IMR-90 (cell line): ENCODE data around the gene TFIP11. TPM values are rescaled to one million over a fixed set of nuclear protein-coding genes. Genes with fewer than 3 reads are reported as not detected.

Source experiments
- ATAC-seq: fragments of 200-7000 bp; cut with Tn5 transposase; 2 replicates; pipeline ENCODE4 v1.9.1; 2020; ENCODE audit warnings: low read depth, mild to moderate bottlenecking, moderate library complexity
- BruUV-seq: library from RNA; stranded (reverse); fragments of 400-500 nt; replicated peaks from 2 replicates; lab custom pipeline; 2021; lab: Mats Ljungman, UMichigan
- CTCF ChIA-PET: fragments of 300-600 bp; formaldehyde crosslinking; extraction: SDS; loops from one replicate; lab custom pipeline; 2021; ENCODE audit warnings: antibody characterized with exemption; lab: Yijun Ruan, JAX
- POLR2A ChIA-PET: fragments of 300-600 bp; sonication (Branson Sonifier 250); formaldehyde crosslinking; loops from one replicate; lab custom pipeline; 2022; ENCODE audit warnings: antibody characterized with exemption; ENCODE audit not compliant: unreplicated experiment; lab: Charles Lee
- DNase-seq: peaks from one replicate; pipeline ENCODE4 v3.0.0; 2013
- H2AFZ ChIP-seq: replicated peaks from 2 replicates; pipeline ENCODE3; 2013; ENCODE audit warnings: low read length, mild to moderate bottlenecking; ENCODE audit not compliant: poor library complexity
- H2AK5ac ChIP-seq: 2 replicates; pipeline ENCODE4 v1.6.1; 2013; ENCODE audit warnings: low read depth, low read length, inconsistent platforms
- H2AK9ac ChIP-seq: replicated peaks from 2 replicates; pipeline ENCODE3; 2013; ENCODE audit warnings: mild to moderate bottlenecking, low read depth, low read length, moderate library complexity; ENCODE audit not compliant: poor library complexity
- H2BK120ac ChIP-seq: 2 replicates; pipeline ENCODE4 v1.6.1; 2013; ENCODE audit warnings: low read depth, low read length, inconsistent platforms
- H2BK15ac ChIP-seq: 3 replicates; pipeline ENCODE4 v1.6.1; 2013; ENCODE audit warnings: low read depth, low read length, inconsistent platforms
- H2BK20ac ChIP-seq: 2 replicates; pipeline ENCODE4 v1.6.1; 2013; ENCODE audit warnings: low read depth, mild to moderate bottlenecking, inconsistent platforms, low read length, moderate library complexity
- H2BK5ac ChIP-seq: 2 replicates; pipeline ENCODE4 v1.6.1; 2013; ENCODE audit warnings: mild to moderate bottlenecking, low read depth, low read length, inconsistent platforms; ENCODE audit not compliant: poor library complexity, severe bottlenecking
- H3K14ac ChIP-seq: replicated peaks from 2 replicates; pipeline ENCODE4 v1.6.1; 2013; ENCODE audit warnings: low read depth, low read length, inconsistent platforms
- H3K18ac ChIP-seq: 2 replicates; pipeline ENCODE4 v1.6.1; 2013; ENCODE audit warnings: low read depth, low read length, control low read depth
- H3K23ac ChIP-seq: 2 replicates; pipeline ENCODE4 v1.6.1; 2013; ENCODE audit warnings: low read depth, low read length, inconsistent platforms
- H3K27ac ChIP-seq: 2 replicates; pipeline ENCODE4 v1.5.1; 2013; ENCODE audit warnings: mild to moderate bottlenecking, control low read depth, low read length; ENCODE audit not compliant: insufficient read depth
- H3K27me3 ChIP-seq: 2 replicates; pipeline ENCODE4 v1.6.1; 2013; ENCODE audit warnings: low read length; ENCODE audit not compliant: control insufficient read depth, insufficient read depth
- H3K36me3 ChIP-seq: 2 replicates; pipeline ENCODE4 v1.6.1; 2013; ENCODE audit warnings: low read length, mixed read lengths; ENCODE audit not compliant: control insufficient read depth, insufficient read depth
- H3K4ac ChIP-seq: 2 replicates; pipeline ENCODE4 v1.6.1; 2013; ENCODE audit warnings: low read depth, low read length, inconsistent platforms
- H3K4me1 ChIP-seq: 2 replicates; pipeline ENCODE4 v1.6.1; 2013; ENCODE audit warnings: low read length, mixed read lengths; ENCODE audit not compliant: control insufficient read depth, insufficient read depth
- H3K4me2 ChIP-seq: 2 replicates; pipeline ENCODE4 v1.6.1; 2013; ENCODE audit warnings: low read depth, mild to moderate bottlenecking, control low read depth, low read length, moderate library complexity
- H3K4me3 ChIP-seq: 2 replicates; pipeline ENCODE4 v1.5.1; 2013; ENCODE audit warnings: low read depth, mild to moderate bottlenecking, control low read depth, low read length, moderate library complexity; ENCODE audit not compliant: insufficient read depth
- H3K56ac ChIP-seq: 2 replicates; pipeline ENCODE4 v1.6.1; 2013; ENCODE audit warnings: low read length, inconsistent platforms; ENCODE audit not compliant: insufficient read depth; ENCODE audit errors: extremely low read depth
- H3K79me1 ChIP-seq, 2 experiments: 2 replicates each; pipeline ENCODE4 v1.6.1; 2013; ENCODE audit warnings: low read length in 2 of 2, inconsistent platforms in 1 of 2, low read depth in 1 of 2
- H3K9ac ChIP-seq: 2 replicates; pipeline ENCODE4 v1.6.1; 2013; ENCODE audit warnings: low read depth, low read length, control low read depth
- H3K9me1 ChIP-seq: 2 replicates; pipeline ENCODE4 v1.6.1; 2013; ENCODE audit warnings: low read length, inconsistent platforms; ENCODE audit not compliant: insufficient read depth
- H3K9me3 ChIP-seq: 2 replicates; pipeline ENCODE4 v1.6.1; 2013; ENCODE audit warnings: low read length; ENCODE audit not compliant: control insufficient read depth, insufficient read depth
- H4K20me1 ChIP-seq: 2 replicates; pipeline ENCODE4 v1.6.1; 2013; ENCODE audit warnings: low read length, inconsistent platforms; ENCODE audit not compliant: insufficient read depth
- H4K5ac ChIP-seq: 2 replicates; pipeline ENCODE4 v1.6.1; 2013; ENCODE audit warnings: mild to moderate bottlenecking, low read depth, low read length, control low read depth
- H4K8ac ChIP-seq, 2 experiments: 2 replicates each; pipeline ENCODE4 v1.6.1; 2013; ENCODE audit warnings: low read depth in 2 of 2, low read length in 2 of 2, control low read depth in 1 of 2, inconsistent platforms in 1 of 2
- H4K91ac ChIP-seq: 2 replicates; pipeline ENCODE4 v1.6.1; 2013; ENCODE audit warnings: low read depth, low read length, inconsistent platforms; ENCODE audit not compliant: insufficient read depth
- BHLHE40 ChIP-seq: fragments of 150-350 bp; IDR thresholded peaks from 2 replicates; pipeline ENCODE4 v1.6.1; 2016; ENCODE audit warnings: mild to moderate bottlenecking, low read depth, low read length
- CEBPB ChIP-seq: IDR thresholded peaks from 2 replicates; pipeline ENCODE4 v1.6.1; 2012; ENCODE audit warnings: low read depth, low read length, improper control_type of control experiment
- CHD1 ChIP-seq: IDR thresholded peaks from 2 replicates; pipeline ENCODE4 v1.6.1; 2012; ENCODE audit warnings: low read depth, low read length, improper control_type of control experiment
- ELK1 ChIP-seq: fragments of 150-350 bp; IDR thresholded peaks from 2 replicates; pipeline ENCODE4 v1.6.1; 2016; ENCODE audit warnings: low read depth, mild to moderate bottlenecking, low read length, moderate library complexity, borderline replicate concordance
- FOS ChIP-seq: fragments of 150-350 bp; IDR thresholded peaks from 2 replicates; pipeline ENCODE4 v1.6.1; 2016; ENCODE audit warnings: low read depth, low read length
- MAFK ChIP-seq: IDR thresholded peaks from 2 replicates; pipeline ENCODE4 v1.6.1; 2012; ENCODE audit warnings: low read depth, low read length, improper control_type of control experiment
- MAZ ChIP-seq: IDR thresholded peaks from 2 replicates; pipeline ENCODE4 v1.6.1; 2012; ENCODE audit warnings: low read depth, mild to moderate bottlenecking, low read length, improper control_type of control experiment, moderate library complexity, borderline replicate concordance
- MXI1 ChIP-seq: IDR thresholded peaks from 2 replicates; pipeline ENCODE4 v1.6.1; 2012; ENCODE audit warnings: low read depth, mild to moderate bottlenecking, low read length, moderate library complexity, borderline replicate concordance
- NFE2L2 ChIP-seq: fragments of 150-350 bp; IDR thresholded peaks from 2 replicates; pipeline ENCODE4 v1.6.1; 2016; ENCODE audit warnings: low read depth, mild to moderate bottlenecking, low read length
- POLR2A ChIP-seq: IDR thresholded peaks from 2 replicates; pipeline ENCODE4 v1.6.1; 2012; ENCODE audit warnings: mild to moderate bottlenecking, low read depth, low read length
- RAD21 ChIP-seq: IDR thresholded peaks from 2 replicates; pipeline ENCODE4 v1.6.1; 2012; ENCODE audit warnings: low read length, improper control_type of control experiment
- RCOR1 ChIP-seq: IDR thresholded peaks from 2 replicates; pipeline ENCODE4 v1.6.1; 2012; ENCODE audit warnings: mild to moderate bottlenecking, low read length, improper control_type of control experiment; ENCODE audit not compliant: insufficient replicate concordance
- RFX5 ChIP-seq: IDR thresholded peaks from 2 replicates; pipeline ENCODE4 v1.8.0; 2012; ENCODE audit warnings: low read depth, mild to moderate bottlenecking, low read length, moderate library complexity
- SMC3 ChIP-seq: fragments of 150-350 bp; IDR thresholded peaks from 2 replicates; pipeline ENCODE4 v1.6.1; 2016; ENCODE audit warnings: low read depth, mild to moderate bottlenecking, antibody characterized with exemption, low read length, moderate library complexity
- WGBS, 2 experiments: methylation state at CpG; one replicate each; pipeline versions ENCODE4 v1.1.5 to v1.1.7; 2013; ENCODE audit warnings: missing lambda C conversion rate in 2 of 2; ENCODE audit not compliant: insufficient read length in 1 of 2; ENCODE audit errors: extremely low coverage in 2 of 2; 5-methylcytosine and 5-hydroxymethylcytosine counted together
- dilution Hi-C: fragments of 300-500 bp; cut with HindIII; formaldehyde crosslinking; loops from one replicate; pipeline ENCODE4 v1.14.3; 2018; ENCODE audit warnings: low sequenced_read_pairs; ENCODE audit not compliant: unreplicated experiment
- in situ Hi-C: fragments of 300-500 bp; cut with MboI; formaldehyde crosslinking; loops from 3 replicates; pipeline ENCODE4 v1.14.3; 2019; ENCODE audit warnings: low sequenced_read_pairs, inconsistent platforms, mixed read lengths
- intact Hi-C: fragments of 100-400 bp; cut with micrococcal nuclease; formaldehyde crosslinking; loops from 2 replicates; pipeline ENCODE4 v1.10.0; 2022
- polyA plus RNA-seq, 3 experiments: library from polyadenylated mRNA; depleted of rRNA; stranded (reverse); fragments of >200 nt; gene quantifications; 2 replicates each; pipeline ENCODE4 v1.2.3, GENCODE V29; 2012; ENCODE audit warnings: low replicate concordance in 1 of 3
- total RNA-seq: library from RNA; depleted of rRNA; stranded (reverse); fragments of >200 nt; gene quantifications from 2 replicates; pipeline ENCODE4 v1.2.3, GENCODE V29; 2012
- TF ChIP-seq, protein P1 (sequence below): fragments of 150-350 bp; IDR thresholded peaks from 2 replicates; pipeline ENCODE4 v1.6.1; 2017; ENCODE audit warnings: mild to moderate bottlenecking, antibody characterized with exemption, low read length, low read depth
- TF ChIP-seq, protein P2 (sequence below): conservative IDR thresholded peaks from 2 replicates; pipeline ENCODE4 v1.5.1; 2012; ENCODE audit warnings: mild to moderate bottlenecking, low read depth, low read length, improper control_type of control experiment

Gene TFIP11
- total and polyA plus RNA-seq, 2 of the 4 experiments (the other 2 are of a cell fraction): 22.5 to 43.2 TPM

- Histone ChIP-seq H3K4me2 (no peak overlapping the region), H3K4ac (no peak overlapping the region), H3K36me3 (peaks cover 57% of the 10 kb centered on the region), H4K8ac (no peak overlapping the region), H2BK5ac (no peak overlapping the region), H2AK5ac (no peak overlapping the region), H3K9me1 (no peaks in the 10 kb centered on the region), H3K27me3 (no peaks in the 10 kb centered on the region), H3K9ac (no peak overlapping the region), H3K4me1 (no peaks in the 10 kb centered on the region), H3K27ac (no peak overlapping the region), H4K20me1 (no peaks in the 10 kb centered on the region), H3K18ac (no peak overlapping the region), H2BK120ac (no peak overlapping the region), H3K14ac (no peak overlapping the region), H3K23ac (no peak overlapping the region), H3K4me3 (no peak overlapping the region), H2AK9ac (no peak overlapping the region), H3K79me1 (peaks cover 4 to 10% of the 10 kb centered on the region in 2 experiments; a peak in 2 of 4 replicates), H3K9me3 (no peaks in the 10 kb centered on the region), H4K5ac (no peak overlapping the region), H3K56ac (no peak overlapping the region), H4K91ac (no peak overlapping the region), H2BK15ac (no peak overlapping the region), H2AFZ (no peak overlapping the region), H2BK20ac (no peak overlapping the region)
- TF ChIP-seq, protein P1, sequence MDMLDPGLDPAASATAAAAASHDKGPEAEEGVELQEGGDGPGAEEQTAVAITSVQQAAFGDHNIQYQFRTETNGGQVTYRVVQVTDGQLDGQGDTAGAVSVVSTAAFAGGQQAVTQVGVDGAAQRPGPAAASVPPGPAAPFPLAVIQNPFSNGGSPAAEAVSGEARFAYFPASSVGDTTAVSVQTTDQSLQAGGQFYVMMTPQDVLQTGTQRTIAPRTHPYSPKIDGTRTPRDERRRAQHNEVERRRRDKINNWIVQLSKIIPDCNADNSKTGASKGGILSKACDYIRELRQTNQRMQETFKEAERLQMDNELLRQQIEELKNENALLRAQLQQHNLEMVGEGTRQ: no peak
- TF ChIP-seq RAD21 (no peak), MAFK (no peak), RCOR1 (no peak), SMC3 (no peak), POLR2A (no peak), ELK1 (no peak), CEBPB (no peak), NFE2L2 (no peak), MXI1 (no peak), MAZ (no peak), CHD1 (no peak), FOS (no peak), BHLHE40 (no peak), RFX5 (no peak)
- TF ChIP-seq, protein P2, sequence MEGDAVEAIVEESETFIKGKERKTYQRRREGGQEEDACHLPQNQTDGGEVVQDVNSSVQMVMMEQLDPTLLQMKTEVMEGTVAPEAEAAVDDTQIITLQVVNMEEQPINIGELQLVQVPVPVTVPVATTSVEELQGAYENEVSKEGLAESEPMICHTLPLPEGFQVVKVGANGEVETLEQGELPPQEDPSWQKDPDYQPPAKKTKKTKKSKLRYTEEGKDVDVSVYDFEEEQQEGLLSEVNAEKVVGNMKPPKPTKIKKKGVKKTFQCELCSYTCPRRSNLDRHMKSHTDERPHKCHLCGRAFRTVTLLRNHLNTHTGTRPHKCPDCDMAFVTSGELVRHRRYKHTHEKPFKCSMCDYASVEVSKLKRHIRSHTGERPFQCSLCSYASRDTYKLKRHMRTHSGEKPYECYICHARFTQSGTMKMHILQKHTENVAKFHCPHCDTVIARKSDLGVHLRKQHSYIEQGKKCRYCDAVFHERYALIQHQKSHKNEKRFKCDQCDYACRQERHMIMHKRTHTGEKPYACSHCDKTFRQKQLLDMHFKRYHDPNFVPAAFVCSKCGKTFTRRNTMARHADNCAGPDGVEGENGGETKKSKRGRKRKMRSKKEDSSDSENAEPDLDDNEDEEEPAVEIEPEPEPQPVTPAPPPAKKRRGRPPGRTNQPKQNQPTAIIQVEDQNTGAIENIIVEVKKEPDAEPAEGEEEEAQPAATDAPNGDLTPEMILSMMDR: no peak
- DNase-seq (no peak), ATAC-seq (no peak)
- CTCF ChIA-PET: interaction anchor here (0.6 to 2.1 kb wide), 6 partner anchors 18 to 164 kb away, joined by 3 to 7 read pairs (median 4); partner anchors contain the start of genes HPS4 and SRRD
- dilution Hi-C loops (no loop called here), intact Hi-C loops (loop anchor here (5.0 kb wide), 1 partner anchor 90 kb away; the partner anchor contains the start of gene TPST2), in situ Hi-C loops (no loop called here)
- no TSS peak for BruUV-seq
- POLR2A ChIA-PET: no interaction called here
- no CpG with 5 or more reads among the region's 2 CpGs for WGBS, 2 experiments
Observed at GRCh38 chr22:26501996-26502395, 10.3 kb downstream of the TFIP11 start.
